ENCODE results near the gene SYVN1. TPM values are rescaled to one million over a fixed set of nuclear protein-coding genes. Genes with fewer than 3 reads are reported as not detected.

The SYVN1 gene
- total RNA-seq, 4 donors from 2014 or later: 52.7 to 61.2 (median 56.9) TPM

- Histone ChIP-seq H3K4me1 (peaks cover 50% of the 10 kb centered on the region), H3K27me3 (no peaks in the 10 kb centered on the region), H3K36me3 (peaks cover 26% of the 10 kb centered on the region), H3K4me3 (no peak overlapping the region), H3K27ac (no peak overlapping the region), H3K9me3 (no peaks in the 10 kb centered on the region)
- WGBS: 0% methylated on average over 4 of the region's 18 CpGs
- DNase-seq (ENCODE audit: low spot score in 2 of 2): peak; percentile 94
- TF ChIP-seq EP300 (IDR thresholded peaks at IDR 0.05) (no peak), CTCF (IDR thresholded peaks at IDR 0.05) (peak; percentile 99 to 100), POLR2AphosphoS5 (IDR thresholded peaks at IDR 0.05) (no peak)
Observed at GRCh38 chr11:65110354-65110861, 23.9 kb downstream of the SYVN1 start.

- 85% methylated on average over 30 of the region's 36 CpGs for WGBS
- Histone ChIP-seq H3K4me1 (peaks cover 54% of the 10 kb centered on the region), H3K27ac (peak overlapping the region; percentile 11), H3K27me3 (no peaks in the 10 kb centered on the region), H3K9me3 (no peaks in the 10 kb centered on the region), H3K4me3 (no peak overlapping the region), H3K36me3 (peaks cover 26% of the 10 kb centered on the region)
- DNase-seq (ENCODE audit: low spot score in 2 of 2): peak in 1 of 2 donors; percentile 66
- TF ChIP-seq EP300 (IDR thresholded peaks at IDR 0.05) (no peak), POLR2AphosphoS5 (IDR thresholded peaks at IDR 0.05) (no peak), POLR2A (IDR thresholded peaks at IDR 0.05) (no peak), CTCF (IDR thresholded peaks at IDR 0.05) (no peak)
Observed at GRCh38 chr11:65109231-65110198, 24.8 kb downstream of the SYVN1 start.

- Histone ChIP-seq H3K9me3 (no peaks in the 10 kb centered on the region), H3K4me3 (no peak overlapping the region), H3K4me1 (peaks cover 58% of the 10 kb centered on the region), H3K27ac (peak overlapping the region; percentile 67), H3K27me3 (no peaks in the 10 kb centered on the region), H3K36me3 (peaks cover 26% of the 10 kb centered on the region)
- TF ChIP-seq CTCF (IDR thresholded peaks at IDR 0.05) (no peak), POLR2AphosphoS5 (IDR thresholded peaks at IDR 0.05) (no peak), EP300 (IDR thresholded peaks at IDR 0.05) (no peak), POLR2A (IDR thresholded peaks at IDR 0.05) (no peak)
- no peak for DNase-seq (ENCODE audit: low spot score in 2 of 2)
- WGBS: 77% methylated on average over 11 of the region's 38 CpGs
Observed at GRCh38 chr11:65108469-65109123, 25.7 kb downstream of the SYVN1 start.

GRCh38 chr11:65107751-65108468 is 26.4 kb downstream of the SYVN1 start:
- Histone ChIP-seq H3K4me1 (peaks cover 58% of the 10 kb centered on the region), H3K27me3 (no peaks in the 10 kb centered on the region), H3K9me3 (no peaks in the 10 kb centered on the region), H3K4me3 (no peak overlapping the region), H3K27ac (peak overlapping the region; percentile 67), H3K36me3 (peaks cover 26% of the 10 kb centered on the region)
- peak in 1 of 2 donors; percentile 65 for DNase-seq (ENCODE audit: low spot score in 2 of 2)
- WGBS: 89% methylated on average over 20 of the region's 52 CpGs
- TF ChIP-seq CTCF (IDR thresholded peaks at IDR 0.05): no peak
- TF ChIP-seq POLR2AphosphoS5 (IDR thresholded peaks at IDR 0.05): no peak
- TF ChIP-seq POLR2A (IDR thresholded peaks at IDR 0.05): no peak
- no peak for TF ChIP-seq EP300 (IDR thresholded peaks at IDR 0.05)

Data from suprapubic skin (tissue), 4 donors.